Activated CD8-positive, alpha-beta T cell treated with anti-CD3 and anti-CD28 coated beads for 36 hours (primary cell): ENCODE data around the gene CFAP54. TPM values are rescaled to one million over a fixed set of nuclear protein-coding genes. Genes with fewer than 3 reads are reported as not detected.
"Not testable (repeated sequence)": the region's sequence is repeated elsewhere in the genome, so short reads cannot be mapped to it uniquely, and the experiment has no call there.

Experiments
- ATAC-seq: fragments of 200-7000 bp; cut with Tn5 transposase; one replicate; pipeline ENCODE4 v1.10.0; 2021; ENCODE audit warnings: mild to moderate bottlenecking, moderate library complexity
- CTCF ChIA-PET: fragments of 350-600 bp; sonication (Branson Sonifier 250); formaldehyde crosslinking; loops from one replicate; lab custom pipeline; 2021; ENCODE audit warnings: antibody characterized with exemption; lab: Charles Lee
- POLR2A ChIA-PET: fragments of 350-600 bp; sonication (Branson Sonifier 250); formaldehyde crosslinking; loops from one replicate; lab custom pipeline; 2021; ENCODE audit warnings: antibody characterized with exemption; lab: Charles Lee
- DNase-seq: peaks from one replicate; pipeline ENCODE4 v3.0.0-alpha.2; 2020
- H3K27ac Mint-ChIP-seq: one replicate; pipeline ENCODE4 v1.8.0; 2021; ENCODE audit warnings: mild to moderate bottlenecking, mixed read lengths
- H3K27me3 Mint-ChIP-seq: one replicate; pipeline ENCODE4 v1.8.0; 2021; ENCODE audit warnings: mixed read lengths
- H3K36me3 Mint-ChIP-seq: one replicate; pipeline ENCODE4 v1.8.0; 2021; ENCODE audit warnings: low read depth, mixed read lengths
- H3K4me1 Mint-ChIP-seq: one replicate; pipeline ENCODE4 v1.8.0; 2021; ENCODE audit warnings: low read depth, mixed read lengths
- H3K4me3 Mint-ChIP-seq: one replicate; pipeline ENCODE4 v1.8.0; 2021; ENCODE audit warnings: mild to moderate bottlenecking, moderate library complexity, mixed read lengths
- H3K9me3 Mint-ChIP-seq: one replicate; pipeline ENCODE4 v1.8.0; 2021; ENCODE audit warnings: mixed read lengths
- CTCF ChIP-seq: fragments of 200-600 bp; IDR thresholded peaks from one replicate; pipeline ENCODE4 v1.8.0; 2022; ENCODE audit warnings: antibody characterized with exemption, mild to moderate bottlenecking
- intact Hi-C: fragments of 100-400 bp; cut with micrococcal nuclease; formaldehyde crosslinking; loops from one replicate; pipeline ENCODE4 v1.10.0; 2022
- total RNA-seq, 2 experiments: library from RNA; stranded (reverse); gene quantifications; one replicate each; pipeline ENCODE4 v1.2.3, GENCODE V29; 2021

The CFAP54 gene
- total RNA-seq, 2 experiments from 2014 or later = 0.38 to 0.45 TPM

GRCh38 chr12:96714199-96714598, 224.8 kb downstream of the CFAP54 start:
- no peaks in the 10 kb centered on the region for H3K27me3 Mint-ChIP-seq
- TF ChIP-seq CTCF = no peak
- ChIA-PET CTCF (no interaction called here), POLR2A (no interaction called here)
- H3K27ac Mint-ChIP-seq = no peak overlapping the region
- peaks cover 3% of the 10 kb centered on the region for H3K4me1 Mint-ChIP-seq
- ATAC-seq (no peak), DNase-seq (no peak)
- H3K4me3 Mint-ChIP-seq = no peak overlapping the region
- no peaks in the 10 kb centered on the region for H3K36me3 Mint-ChIP-seq
- intact Hi-C loops = no loop called here
- no peaks in the 10 kb centered on the region for H3K9me3 Mint-ChIP-seq

GRCh38 chr12:96719660-96720362, 230.4 kb downstream of the CFAP54 start:
- ATAC-seq = peak; percentile 84
- POLR2A ChIA-PET = interaction anchor here (0.6 kb wide), 1 partner anchor 56 kb away, joined by 3 read pairs; no protein-coding TSS in a partner anchor
- Mint-ChIP-seq H3K4me1 (peaks cover 15% of the 10 kb centered on the region), H3K4me3 (peak overlapping the region; percentile 77), H3K27ac (peak overlapping the region; percentile 91), H3K27me3 (no peaks in the 10 kb centered on the region), H3K9me3 (no peaks in the 10 kb centered on the region), H3K36me3 (no peaks in the 10 kb centered on the region)
- CTCF ChIA-PET = interaction anchor here (1.1 to 1.7 kb wide), 4 partner anchors 8 to 203 kb away, joined by 3 to 9 read pairs (median 4); no protein-coding TSS in a partner anchor
- peak; percentile 39 for DNase-seq
- intact Hi-C loops = no loop called here
- no peak for TF ChIP-seq CTCF

DNA sequence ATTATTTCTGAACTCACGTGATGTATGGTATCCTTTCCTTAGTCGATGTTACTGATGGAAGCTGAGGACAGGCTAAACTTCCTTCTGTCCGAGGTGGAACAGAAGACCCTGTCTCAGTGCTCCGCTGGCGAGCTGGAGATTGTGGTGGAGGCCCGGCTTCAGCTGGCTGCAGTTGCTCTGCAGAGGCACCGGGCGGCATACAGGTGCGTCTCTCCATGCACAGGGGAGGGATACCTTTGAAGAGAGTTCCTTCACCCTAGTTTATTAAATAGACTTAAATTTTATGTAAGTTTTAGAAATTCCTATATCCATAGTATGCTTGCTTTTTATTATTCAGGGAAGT, 231.0 kb downstream of the CFAP54 start:
- CTCF ChIA-PET = interaction anchor here (1.0 to 1.7 kb wide), 5 partner anchors 9 to 204 kb away, joined by 3 to 9 read pairs (median 4); no protein-coding TSS in a partner anchor
- intact Hi-C loops = no loop called here

GRCh38 chr12:96729466-96729865, 240.1 kb downstream of the CFAP54 start:
- H3K4me1 Mint-ChIP-seq, ATAC-seq, CTCF ChIA-PET, intact Hi-C loops, POLR2A ChIA-PET, H3K27ac Mint-ChIP-seq, H3K27me3 Mint-ChIP-seq, H3K9me3 Mint-ChIP-seq, H3K36me3 Mint-ChIP-seq, H3K4me3 Mint-ChIP-seq, DNase-seq: not testable (repeated sequence)

More for the DNA sequence above, 231.0 kb downstream of the CFAP54 start:
- Mint-ChIP-seq H3K36me3 (no peaks in the 10 kb centered on the region), H3K4me1 (peaks cover 15% of the 10 kb centered on the region), H3K27ac (peak overlapping the region; percentile 91), H3K27me3 (no peaks in the 10 kb centered on the region), H3K4me3 (peak overlapping the region; percentile 77), H3K9me3 (no peaks in the 10 kb centered on the region)
- TF ChIP-seq CTCF = no peak
- peak; percentile 44 for DNase-seq
- peak; percentile 80 for ATAC-seq
- POLR2A ChIA-PET = interaction anchor here (0.6 kb wide), 1 partner anchor 56 kb away, joined by 3 read pairs; no protein-coding TSS in a partner anchor

DNA sequence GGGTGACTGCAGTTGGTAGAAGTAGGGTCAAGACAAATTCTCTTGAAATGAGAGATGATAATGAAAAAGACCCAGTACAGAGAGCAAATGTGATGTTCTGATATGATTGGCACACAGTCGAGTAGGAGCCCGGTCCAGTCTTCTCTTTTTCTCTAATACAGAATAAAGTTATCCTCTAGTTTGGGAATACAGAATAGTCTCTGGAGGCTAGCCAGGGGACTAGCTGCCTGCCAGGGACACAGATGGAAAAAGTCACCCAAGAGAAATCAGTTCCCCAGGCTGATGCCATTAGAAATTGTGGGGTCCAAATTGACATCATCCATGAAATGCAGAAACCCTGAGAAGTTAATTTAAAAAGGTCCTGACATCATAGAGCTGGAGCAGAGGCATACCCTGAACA, 240.5 kb downstream of the CFAP54 start:
- no peaks in the 10 kb centered on the region for H3K9me3 Mint-ChIP-seq
- ATAC-seq (no peak), DNase-seq (no peak)
- no peak overlapping the region for H3K27ac Mint-ChIP-seq
- H3K27me3 Mint-ChIP-seq = peaks cover 4% of the 10 kb centered on the region
- intact Hi-C loops = no loop called here
- CTCF ChIA-PET = no interaction called here
- TF ChIP-seq CTCF = no peak
- H3K4me3 Mint-ChIP-seq = no peak overlapping the region
- POLR2A ChIA-PET = no interaction called here
- no peaks in the 10 kb centered on the region for H3K4me1 Mint-ChIP-seq
- H3K36me3 Mint-ChIP-seq = no peaks in the 10 kb centered on the region
